ENCODE results near the gene CARD18. TPM values are rescaled to one million over a fixed set of nuclear protein-coding genes. Genes with fewer than 3 reads are reported as not detected.
A peak's percentile ranks its signal among the peaks of the same experiment; 100 is the strongest.

CARD18 gene
- total RNA-seq, 1 experiment from 2014 or later: not detected

DNA sequence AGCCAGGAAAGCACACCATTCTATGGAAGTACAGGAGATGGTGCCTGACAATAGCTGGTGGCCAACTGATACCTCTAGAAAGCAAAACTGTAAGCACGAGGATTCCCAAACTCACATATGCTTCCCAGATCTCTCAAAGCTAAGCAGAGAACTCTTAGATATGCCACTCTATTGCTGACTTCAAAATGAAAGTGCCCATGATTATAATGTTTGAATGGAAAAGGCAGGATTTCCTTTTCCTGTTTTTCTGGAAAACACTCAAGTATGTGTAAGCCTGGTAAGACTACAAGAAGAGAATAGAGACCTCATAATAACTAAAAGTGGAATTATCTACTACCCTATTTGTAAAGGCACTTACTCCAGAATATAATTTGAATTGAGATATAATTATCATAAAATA is 2.6 kb upstream of the CARD18 start:
- Histone ChIP-seq H3K4me3 (no peak overlapping the region), H4K20me1 (ENCODE audit: insufficient read depth) (no peaks in the 10 kb centered on the region), H3K79me2 (ENCODE audit: low read depth) (no peaks in the 10 kb centered on the region), H3K9me3 (ENCODE audit: insufficient read depth, low read depth) (no peaks in the 10 kb centered on the region), H3F3A (ENCODE audit: insufficient read depth, low read depth) (no peaks in the 10 kb centered on the region), H3K4me2 (no peak overlapping the region), H3K27me3 (ENCODE audit: insufficient read depth, low read depth) (no peaks in the 10 kb centered on the region), H2AFZ (0 out of 2 replicates have a peak overlapping the region, but pooled peaks have one; percentile 61), H3K27ac (no peak overlapping the region), H3K36me3 (ENCODE audit: low read depth) (no peaks in the 10 kb centered on the region), H3K4me1 (replicated peaks; ENCODE audit: insufficient read depth) (no peaks in the 10 kb centered on the region), H3K9me2 (ENCODE audit: insufficient read depth) (0 out of 2 replicates have a peak, but pooled peaks cover 4% of the 10 kb centered on the region)
- CTCF ChIA-PET: no interaction called here
- TF ChIP-seq EZH2 (IDR thresholded peaks at IDR 0.05; ENCODE audit: low read depth) (no peak), CTCF (conservative IDR thresholded peaks at IDR 0.05) (no peak)
- POLR2A ChIA-PET (ENCODE audit: unreplicated experiment): no interaction called here
- no peak for DNase-seq
- no TSS peak for BruUV-seq (replicated peaks)
- intact Hi-C loops (cut with micrococcal nuclease; ENCODE audit: unreplicated experiment): no loop called here

GRCh38 chr11:105137286-105137685 is 2.3 kb downstream of the CARD18 start:
- Histone ChIP-seq H3K9me2 (ENCODE audit: insufficient read depth) (0 out of 2 replicates have a peak, but pooled peaks cover 4% of the 10 kb centered on the region), H3F3A (ENCODE audit: insufficient read depth, low read depth) (no peaks in the 10 kb centered on the region), H3K36me3 (ENCODE audit: low read depth) (no peaks in the 10 kb centered on the region), H3K9me3 (ENCODE audit: insufficient read depth, low read depth) (no peaks in the 10 kb centered on the region; the same call in 1 of the 2 replicates), H4K20me1 (ENCODE audit: insufficient read depth) (no peaks in the 10 kb centered on the region), H2AFZ (no peak overlapping the region), H3K27ac (no peak overlapping the region), H3K4me2 (no peak overlapping the region), H3K4me3 (no peak overlapping the region), H3K79me2 (ENCODE audit: low read depth) (no peaks in the 10 kb centered on the region), H3K27me3 (ENCODE audit: insufficient read depth, low read depth) (no peaks in the 10 kb centered on the region), H3K4me1 (replicated peaks; ENCODE audit: insufficient read depth) (peaks cover 6% of the 10 kb centered on the region; the same call in 1 of the 2 replicates)
- ChIA-PET CTCF (no interaction called here), POLR2A (ENCODE audit: unreplicated experiment) (no interaction called here)
- DNase-seq: no peak
- no peak for TF ChIP-seq CTCF (conservative IDR thresholded peaks at IDR 0.05)
- no peak for TF ChIP-seq EZH2 (IDR thresholded peaks at IDR 0.05; ENCODE audit: low read depth)
- intact Hi-C loops (cut with micrococcal nuclease; ENCODE audit: unreplicated experiment): no loop called here
- BruUV-seq (replicated peaks): no TSS peak

DNA sequence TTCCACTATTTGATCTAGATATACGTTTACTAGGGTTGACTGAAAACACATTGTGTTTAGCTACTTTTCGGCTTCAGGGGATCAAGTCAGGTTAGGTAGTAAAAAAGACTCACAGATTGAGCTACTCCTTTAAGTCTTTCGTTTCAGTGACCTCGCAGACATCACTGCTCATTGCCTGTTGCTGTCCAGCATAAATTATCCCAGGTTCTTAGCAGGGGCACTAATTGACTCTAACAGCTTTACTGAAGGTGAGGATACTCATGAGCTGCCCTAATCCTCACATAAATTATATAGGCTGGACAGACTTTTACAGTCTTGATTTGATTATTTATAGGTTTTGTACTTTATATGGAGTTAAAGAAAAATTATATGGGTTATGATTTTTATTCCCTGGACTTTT is 3.7 kb downstream of the CARD18 start:
- POLR2A ChIA-PET (ENCODE audit: unreplicated experiment): no interaction called here
- H3K4me3 ChIP-seq: no peak overlapping the region
- H3K27ac ChIP-seq: no peak overlapping the region
- H2AFZ ChIP-seq: no peak overlapping the region
- intact Hi-C loops (cut with micrococcal nuclease; ENCODE audit: unreplicated experiment): no loop called here
- H3K36me3 ChIP-seq (ENCODE audit: low read depth): no peaks in the 10 kb centered on the region
- TF ChIP-seq CTCF (conservative IDR thresholded peaks at IDR 0.05) (no peak), EZH2 (IDR thresholded peaks at IDR 0.05; ENCODE audit: low read depth) (no peak)
- H4K20me1 ChIP-seq (ENCODE audit: insufficient read depth): no peaks in the 10 kb centered on the region
- H3K4me1 ChIP-seq (replicated peaks; ENCODE audit: insufficient read depth): peaks cover 6% of the 10 kb centered on the region; the same call in 1 of the 2 replicates
- H3K9me3 ChIP-seq (ENCODE audit: insufficient read depth, low read depth): peaks cover 8% of the 10 kb centered on the region; the same call in 1 of the 2 replicates
- H3K27me3 ChIP-seq (ENCODE audit: insufficient read depth, low read depth): no peaks in the 10 kb centered on the region
- no TSS peak for BruUV-seq (replicated peaks)
- no peak overlapping the region for H3K4me2 ChIP-seq
- no peak for DNase-seq
- H3K9me2 ChIP-seq (ENCODE audit: insufficient read depth): 0 out of 2 replicates have a peak, but pooled peaks cover 4% of the 10 kb centered on the region
- CTCF ChIA-PET: no interaction called here
- no peaks in the 10 kb centered on the region for H3K79me2 ChIP-seq (ENCODE audit: low read depth)
- H3F3A ChIP-seq (ENCODE audit: insufficient read depth, low read depth): no peaks in the 10 kb centered on the region
